Activated CD4-positive, alpha-beta T cell treated with anti-CD3 and anti-CD28 coated beads, Interleukin-2, amount 50 U/mL, for 16 hours (primary cell): ENCODE measurements around the gene OSTF1.
A peak's percentile ranks its signal among the peaks of the same experiment; 100 is the strongest.

ENCODE experiments used
- DNase-seq: peaks from one replicate; pipeline ENCODE4 v3.0.0-alpha.2; 2020

Gene OSTF1

GRCh38 chr9:75169623-75170022 is 81.3 kb downstream of the OSTF1 start:
- no peak for DNase-seq

GRCh38 chr9:75170898-75171360 is 82.6 kb downstream of the OSTF1 start:
- no peak for DNase-seq

GRCh38 chr9:75175395-75175794 is 87.1 kb downstream of the OSTF1 start:
- DNase-seq, result no peak

GRCh38 chr9:75176037-75176436 is 87.7 kb downstream of the OSTF1 start:
- DNase-seq, result no peak

- peak; percentile 12 for DNase-seq
Measured at GRCh38 chr9:75181750-75182149, 93.4 kb downstream of the OSTF1 start.

GRCh38 chr9:75183306-75183705 is 95.0 kb downstream of the OSTF1 start:
- DNase-seq, result no peak

- DNase-seq, result no peak
Measured at GRCh38 chr9:75184471-75184870, 96.2 kb downstream of the OSTF1 start.

- peak; percentile 56 for DNase-seq
Measured at GRCh38 chr9:75185585-75186170, 97.4 kb downstream of the OSTF1 start.

- DNase-seq, result peak; percentile 31
Measured at GRCh38 chr9:75186767-75187380, 98.6 kb downstream of the OSTF1 start.

- peak; percentile 44 for DNase-seq
Measured at GRCh38 chr9:75188756-75189155, 100.4 kb downstream of the OSTF1 start.

- no peak for DNase-seq
Measured at GRCh38 chr9:75190762-75191161, 102.4 kb downstream of the OSTF1 start.
